Activated T-cell treated with anti-CD3 and anti-CD28 coated beads for 24 hours (primary cell): ENCODE measurements around the gene TARM1.

ENCODE experiments used
- DNase-seq: peaks from one replicate; pipeline ENCODE4 v3.0.0-alpha.2; 2020; ENCODE audit warnings: low read depth

Gene TARM1

GRCh38 chr19:54030895-54031586, 50.1 kb downstream of the TARM1 start:
- no peak for DNase-seq

DNA sequence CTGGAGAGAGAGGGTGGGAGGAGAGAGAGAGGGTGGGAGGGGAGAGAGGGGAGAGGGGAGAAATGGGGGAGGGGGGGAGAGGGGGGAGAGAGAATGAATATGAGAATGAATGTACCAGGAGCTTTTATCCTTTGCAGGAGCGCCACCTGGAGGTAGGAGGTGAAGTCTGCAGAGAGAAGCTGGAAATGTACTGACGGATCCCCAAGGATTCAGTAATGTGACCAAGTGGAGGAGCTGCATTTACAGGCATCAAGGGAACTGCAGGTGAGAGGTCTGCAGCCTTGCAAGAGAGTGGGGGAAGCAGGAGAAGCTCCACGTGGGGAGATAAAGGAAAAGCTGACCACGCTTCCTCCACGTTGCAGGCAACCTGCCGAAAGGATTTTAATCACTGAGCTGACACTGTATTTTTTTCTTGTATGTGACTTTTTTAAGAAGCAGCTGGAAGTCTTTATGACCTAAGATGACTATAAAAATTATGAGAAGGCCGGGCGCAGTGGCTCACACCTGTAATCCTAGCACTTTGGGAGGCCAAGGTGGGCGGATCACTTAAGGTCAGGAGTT, 51.2 kb downstream of the TARM1 start:
- peak; percentile 39 for DNase-seq

- no peak for DNase-seq
Measured at GRCh38 chr19:54029301-54029700, 51.9 kb downstream of the TARM1 start.

DNA sequence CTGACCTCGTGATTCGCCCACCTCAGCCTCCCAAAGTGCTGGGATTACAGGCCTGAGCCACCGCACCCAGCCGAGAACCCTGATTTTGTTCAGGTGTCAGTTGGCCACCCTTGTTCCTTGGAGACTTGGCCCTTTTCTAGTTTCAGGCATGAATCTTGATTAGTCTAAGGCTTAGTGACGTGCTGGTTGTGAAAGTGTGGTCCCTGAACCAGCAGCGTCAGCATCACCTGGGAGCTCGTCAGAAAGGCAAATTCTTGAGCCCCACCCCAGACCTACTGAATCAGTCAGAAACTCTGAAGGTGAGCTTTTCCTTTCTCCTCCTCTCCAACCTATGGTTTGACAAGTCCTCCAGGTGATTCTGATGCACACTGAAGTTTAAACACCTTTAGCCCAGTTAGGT, 54.5 kb downstream of the TARM1 start:
- DNase-seq = no peak

DNA sequence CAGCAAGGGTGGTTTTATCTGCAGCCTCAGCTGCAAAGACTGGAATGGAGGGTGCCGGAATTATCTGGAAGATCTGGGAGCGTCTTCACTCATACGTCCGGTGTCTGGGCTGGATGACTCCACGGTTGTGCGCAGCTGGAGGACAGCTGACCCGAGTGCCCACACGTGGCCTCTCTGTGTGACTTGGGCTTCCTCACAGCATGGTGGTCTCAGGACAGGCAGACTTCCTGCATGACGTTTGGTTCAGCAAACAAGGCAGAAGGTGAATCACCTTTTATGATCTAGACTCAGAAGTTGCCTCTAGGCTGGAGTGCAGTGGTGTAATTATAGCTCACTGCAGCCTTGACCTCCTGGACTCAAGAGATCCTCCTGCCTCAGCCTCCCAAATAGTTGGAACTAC, 56.5 kb downstream of the TARM1 start:
- DNase-seq = no peak

DNA sequence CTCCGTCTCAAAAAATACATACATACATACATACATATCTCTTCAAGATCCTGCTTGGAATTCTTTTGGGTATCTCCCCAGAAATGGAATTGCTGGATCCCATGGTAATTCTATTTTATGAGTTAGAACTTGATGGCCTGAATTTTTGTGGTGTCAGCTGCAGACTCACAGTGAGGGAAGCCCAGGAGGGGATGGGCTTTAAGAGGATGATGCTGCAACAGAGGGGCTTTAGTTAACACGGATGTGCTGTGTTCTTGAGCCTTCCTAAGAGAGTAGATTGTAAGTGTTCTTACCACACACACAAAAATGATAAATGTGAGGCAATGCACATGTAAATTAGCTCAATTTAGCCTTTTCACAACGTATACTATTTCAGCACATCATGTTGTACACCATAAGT, 58.0 kb downstream of the TARM1 start:
- DNase-seq = no peak

- DNase-seq = no peak
Measured at GRCh38 chr19:54021932-54022331, 59.2 kb downstream of the TARM1 start.

GRCh38 chr19:54021363-54021762, 59.8 kb downstream of the TARM1 start:
- DNase-seq = no peak
